GM18498 (cell line): ENCODE measurements around the gene MAPKBP1.

Experiments used
- ATAC-seq: cut with Tn5 transposase; IDR thresholded peaks from one replicate; pipeline ENCODE4 v1.9.1; 2021; ENCODE audit warnings: mild to moderate bottlenecking, moderate library complexity; ENCODE audit not compliant: unreplicated experiment

The MAPKBP1 gene

DNA sequence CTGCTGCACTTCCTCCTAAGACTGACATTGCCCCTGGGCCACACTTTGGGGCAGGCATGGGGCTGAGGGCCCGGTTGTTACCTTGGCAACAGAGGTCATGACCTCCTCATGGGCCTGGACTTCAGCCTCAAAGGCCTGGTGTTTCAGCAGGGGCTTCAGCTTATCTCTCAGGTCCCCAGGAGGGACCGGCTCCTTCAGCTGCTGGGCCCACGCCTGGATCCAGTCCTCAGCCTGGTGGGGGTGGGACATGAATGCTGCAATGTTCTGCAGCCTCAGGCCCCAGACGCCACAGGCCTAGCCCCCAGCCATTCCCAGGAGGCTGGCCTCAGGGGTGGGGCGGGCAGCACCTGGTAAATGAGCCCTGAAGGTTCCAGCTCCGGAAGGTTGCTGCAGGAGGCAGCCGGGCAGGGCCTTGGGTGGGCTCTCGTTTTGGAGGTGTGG lies 92.0 kb downstream of the MAPKBP1 start:
- ATAC-seq = no peak

DNA sequence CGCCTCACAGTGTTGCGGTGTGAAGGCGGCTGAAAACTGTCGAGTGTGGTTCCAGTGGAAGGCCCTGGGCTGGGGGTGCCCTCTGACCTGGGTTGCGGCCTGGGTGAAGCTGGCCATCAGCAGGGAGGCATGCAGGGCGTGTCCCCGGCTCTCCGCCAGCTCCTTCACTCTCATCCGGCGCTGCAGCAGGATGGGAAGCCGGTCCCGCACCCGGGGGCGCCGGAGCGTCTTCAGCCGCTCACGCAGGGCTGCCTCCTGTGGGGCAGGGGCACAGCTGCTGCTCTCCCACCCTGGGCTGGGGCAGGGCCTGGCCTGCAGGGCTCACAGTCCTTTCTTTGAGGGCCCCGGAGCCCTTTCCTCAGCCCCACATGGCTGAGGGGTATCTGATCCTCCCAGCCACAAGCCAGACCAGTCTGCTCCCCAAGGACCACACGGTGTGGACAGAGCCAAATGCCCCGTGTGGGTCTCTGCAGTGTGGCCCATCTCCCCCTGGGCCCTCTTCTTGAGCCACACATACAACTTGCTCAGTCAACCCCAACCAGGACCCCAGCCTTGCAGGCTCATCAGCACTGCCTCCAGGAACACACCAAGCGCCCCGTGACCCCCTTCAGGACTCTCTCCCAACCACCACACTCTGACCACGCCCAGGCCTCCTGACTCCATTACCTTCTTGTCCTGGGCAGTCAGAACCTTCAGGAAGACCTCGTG lies 92.7 kb downstream of the MAPKBP1 start:
- no peak for ATAC-seq

- ATAC-seq = no peak
Observed at GRCh38 chr15:41868321-41868720, 94.0 kb downstream of the MAPKBP1 start.

DNA sequence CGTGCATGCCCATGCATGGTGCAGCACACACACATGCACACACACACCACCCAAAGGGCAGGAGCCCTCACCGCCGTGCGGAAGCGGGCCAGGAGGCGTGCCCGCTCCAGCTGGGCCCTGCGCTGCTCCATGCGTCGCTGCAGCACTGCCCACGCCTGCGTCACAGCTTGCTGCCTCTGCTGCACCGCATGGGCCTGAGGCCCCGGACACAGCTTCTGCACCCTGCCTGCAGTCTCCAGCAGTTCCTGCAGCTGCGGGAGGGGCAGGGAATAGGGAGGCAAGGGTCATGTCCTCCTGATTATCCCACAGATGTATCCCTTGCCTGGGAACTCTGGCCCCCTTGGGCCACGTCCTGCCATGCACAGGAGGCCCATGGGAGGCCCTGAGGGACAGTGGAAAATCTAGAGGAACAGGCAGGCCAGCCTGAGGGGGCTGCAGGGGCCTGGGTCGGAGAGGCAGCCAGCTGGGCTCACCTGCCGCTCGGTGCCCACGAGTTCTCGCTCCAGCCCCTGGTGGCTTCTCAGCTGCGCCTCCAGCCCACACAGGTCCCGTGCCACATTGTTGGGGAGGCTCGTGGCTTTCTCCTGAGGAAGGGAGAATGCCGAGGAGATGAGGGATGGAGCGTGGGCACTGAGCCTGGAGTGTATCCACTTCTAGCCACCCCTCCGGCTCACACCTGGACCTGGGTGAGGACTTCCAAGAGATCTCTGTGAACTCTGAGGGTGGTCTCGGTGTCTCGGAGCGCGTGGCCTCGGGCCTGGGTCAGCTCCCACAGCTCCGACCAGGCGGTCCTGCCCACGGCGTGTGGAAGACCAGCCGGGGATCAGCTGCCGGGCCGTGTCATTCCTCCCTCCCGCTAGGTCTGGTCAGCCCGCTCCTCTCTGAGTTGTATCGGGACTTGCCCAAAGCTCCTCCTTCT lies 95.7 kb downstream of the MAPKBP1 start:
- ATAC-seq = no peak

- ATAC-seq = no peak
Observed at GRCh38 chr15:41870689-41871081, 96.4 kb downstream of the MAPKBP1 start.

GRCh38 chr15:41871175-41871905 lies 97.1 kb downstream of the MAPKBP1 start:
- no peak for ATAC-seq

GRCh38 chr15:41872166-41872747 lies 98.0 kb downstream of the MAPKBP1 start:
- ATAC-seq = no peak

- ATAC-seq = no peak
Observed at GRCh38 chr15:41873711-41874110, 99.4 kb downstream of the MAPKBP1 start.

DNA sequence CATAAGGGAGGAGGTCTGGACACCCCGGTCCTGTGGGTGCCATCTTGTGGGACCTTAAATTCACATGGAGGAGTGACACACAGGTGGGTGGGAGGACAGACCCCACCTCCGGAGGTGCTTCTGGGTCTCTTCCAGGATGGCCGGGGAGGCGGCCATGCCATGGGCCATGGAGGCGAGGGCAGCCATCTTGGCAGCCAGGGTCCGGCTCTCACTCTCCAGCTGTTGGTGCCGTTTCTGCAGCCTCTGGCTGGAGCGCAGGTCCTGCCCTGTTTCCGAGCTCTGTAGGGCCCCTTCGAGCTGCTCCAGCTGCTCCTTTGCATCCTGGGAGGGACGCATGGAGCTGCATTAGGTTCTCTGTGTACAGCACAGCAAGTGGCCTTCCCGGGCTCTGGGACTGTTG lies 100.5 kb downstream of the MAPKBP1 start:
- no peak for ATAC-seq

- no peak for ATAC-seq
Observed at GRCh38 chr15:41876007-41876406, 101.7 kb downstream of the MAPKBP1 start.

DNA sequence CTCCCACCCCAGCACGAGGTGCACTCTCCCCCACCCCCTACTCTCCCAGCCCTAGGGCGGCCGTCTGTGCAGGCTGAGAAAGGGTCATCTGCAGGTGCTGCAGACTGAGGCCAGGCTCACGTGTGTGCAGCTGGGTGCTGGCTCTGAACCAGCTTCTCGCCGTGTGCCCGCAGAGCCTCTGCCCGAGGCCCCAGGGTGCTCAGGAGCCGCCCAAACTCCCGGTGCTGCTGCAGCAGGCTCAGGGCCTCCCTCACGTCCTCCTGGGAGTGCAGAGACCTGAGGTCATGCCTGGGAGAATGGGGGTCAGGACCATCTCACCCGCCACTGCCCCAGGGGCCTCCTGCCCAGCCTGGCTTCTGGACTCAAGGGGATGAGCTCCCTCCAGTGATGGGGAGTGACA lies 102.4 kb downstream of the MAPKBP1 start:
- ATAC-seq = no peak
